CD4-positive, alpha-beta T cell (primary cell): Measurements from ENCODE around the gene RC3H2. TPM values are rescaled to one million over a fixed set of nuclear protein-coding genes. Genes with fewer than 3 reads are reported as not detected.

Experiments
- ATAC-seq: fragments of 200-7000 bp; cut with Tn5 transposase; one replicate; pipeline ENCODE4 v1.10.0; 2022; ENCODE audit warnings: mild to moderate bottlenecking; ENCODE audit not compliant: poor library complexity
- CTCF ChIA-PET: fragments of 350-600 bp; sonication (Branson Sonifier 250); formaldehyde crosslinking; loops from one replicate; lab custom pipeline; 2021; ENCODE audit warnings: antibody characterized with exemption, inconsistent platforms; lab: Charles Lee
- POLR2A ChIA-PET: fragments of 350-600 bp; sonication (Branson Sonifier 250); formaldehyde crosslinking; loops from one replicate; lab custom pipeline; 2021; ENCODE audit warnings: antibody characterized with exemption, inconsistent platforms; lab: Charles Lee
- DNase-seq, 14 experiments: peaks; one replicate each; pipeline ENCODE4 v3.0.0-alpha.2; 2013 to 2020; ENCODE audit warnings: mixed read lengths in 2 of 14
- H3K27ac ChIP-seq, 2 donors: one replicate each; pipeline versions ENCODE4 v1.5.1 to v1.7.0; 2013; ENCODE audit warnings: low read length in 2 of 2, low read depth in 1 of 2, mild to moderate bottlenecking in 1 of 2
- H3K27me3 ChIP-seq, 2 experiments: 1 replicate in 1 of 2; 2 replicates in 1 of 2; pipeline versions ENCODE4 v1.6.1 to v1.7.0; 2013; ENCODE audit warnings: low read length in 2 of 2, control low read depth in 1 of 2, mild to moderate bottlenecking in 1 of 2, moderate library complexity in 1 of 2; ENCODE audit not compliant: insufficient read depth in 2 of 2, control insufficient read depth in 1 of 2
- H3K36me3 ChIP-seq: one replicate; pipeline ENCODE4 v1.6.1; 2013; ENCODE audit warnings: low read length, control low read depth; ENCODE audit not compliant: insufficient read depth
- H3K4me1 ChIP-seq: one replicate; pipeline ENCODE4 v1.6.1; 2013; ENCODE audit warnings: low read length, control low read depth; ENCODE audit not compliant: insufficient read depth
- H3K4me3 ChIP-seq: one replicate; pipeline ENCODE4 v1.5.1; 2013; ENCODE audit warnings: mild to moderate bottlenecking, low read length, moderate library complexity
- H3K9me3 ChIP-seq, 2 experiments: 1 replicate in 1 of 2; 2 replicates in 1 of 2; pipeline versions ENCODE4 v1.6.1 to v1.7.0; 2013; ENCODE audit warnings: low read length in 2 of 2, mild to moderate bottlenecking in 2 of 2, control low read depth in 1 of 2, moderate library complexity in 1 of 2; ENCODE audit not compliant: control insufficient read depth in 1 of 2, insufficient read depth in 1 of 2
- H3K27ac Mint-ChIP-seq: one replicate; pipeline ENCODE4 v1.8.0; 2020; ENCODE audit warnings: mixed read lengths
- H3K27me3 Mint-ChIP-seq: one replicate; pipeline ENCODE4 v1.8.0; 2021; ENCODE audit warnings: mixed read lengths
- H3K36me3 Mint-ChIP-seq: one replicate; pipeline ENCODE4 v1.8.0; 2021; ENCODE audit warnings: low read depth, mixed read lengths
- H3K4me1 Mint-ChIP-seq: one replicate; pipeline ENCODE4 v1.8.0; 2021; ENCODE audit warnings: low read depth, mixed read lengths
- H3K4me3 Mint-ChIP-seq: one replicate; pipeline ENCODE4 v1.8.0; 2020; ENCODE audit warnings: mild to moderate bottlenecking, mixed read lengths
- H3K9me3 Mint-ChIP-seq: one replicate; pipeline ENCODE4 v1.8.0; 2020; ENCODE audit warnings: mixed read lengths
- intact Hi-C, 2 experiments: fragments of 100-400 bp; cut with DNase I in 1 of 2; cut with micrococcal nuclease in 1 of 2; formaldehyde crosslinking; loops; one replicate each; pipeline versions ENCODE4 v1.15.1 to v1.9.0; 2023 to 2025; cut with DNase I, micrococcal nuclease
- total RNA-seq, 174 experiments: library from RNA in 2 of 174; stranded (reverse) in 2 of 174; gene quantifications; one replicate each; pipeline ENCODE4 v1.2.3 and lab custom pipeline; 2021 to 2026
- TF ChIP-seq, protein P1 (sequence below): fragments of 200-600 bp; IDR thresholded peaks from one replicate; pipeline ENCODE4 v1.8.0; 2022; ENCODE audit warnings: antibody characterized with exemption, mild to moderate bottlenecking

Gene RC3H2
- total RNA-seq, 2 experiments from 2014 or later = 85.2 to 86.8 TPM

DNA sequence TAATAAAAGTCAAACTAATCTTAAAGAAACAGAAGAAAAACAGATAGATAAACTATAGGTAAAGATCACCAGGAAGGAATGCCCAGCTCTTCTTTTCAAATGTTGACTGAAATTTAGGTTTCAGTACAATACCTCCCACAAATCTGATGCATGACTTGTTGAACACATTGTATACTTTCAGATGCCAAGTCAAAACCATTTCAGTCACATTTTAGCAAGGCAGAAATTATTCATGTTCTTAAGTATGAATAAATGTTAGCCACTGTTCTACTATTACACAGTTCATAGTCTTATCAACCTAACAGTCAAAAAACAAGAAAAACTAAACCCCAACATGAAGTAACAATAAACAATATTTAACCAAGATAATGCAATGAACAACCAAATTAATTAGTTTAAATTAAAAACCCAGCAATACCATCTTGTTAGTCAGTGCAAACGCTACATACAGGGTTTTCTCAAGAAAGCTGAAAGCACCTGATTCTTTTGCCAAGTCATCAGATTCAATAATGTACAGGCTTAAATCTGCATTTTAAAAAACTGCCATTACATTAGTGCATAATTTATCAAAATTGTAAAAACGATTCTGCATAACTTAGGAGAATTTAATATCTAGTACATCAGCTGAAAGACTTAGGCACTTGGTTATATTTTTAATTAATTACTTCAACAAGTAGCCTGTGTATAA lies 56.8 kb downstream of the RC3H2 start:
- no peaks in the 10 kb centered on the region for H3K27me3 ChIP-seq

DNA sequence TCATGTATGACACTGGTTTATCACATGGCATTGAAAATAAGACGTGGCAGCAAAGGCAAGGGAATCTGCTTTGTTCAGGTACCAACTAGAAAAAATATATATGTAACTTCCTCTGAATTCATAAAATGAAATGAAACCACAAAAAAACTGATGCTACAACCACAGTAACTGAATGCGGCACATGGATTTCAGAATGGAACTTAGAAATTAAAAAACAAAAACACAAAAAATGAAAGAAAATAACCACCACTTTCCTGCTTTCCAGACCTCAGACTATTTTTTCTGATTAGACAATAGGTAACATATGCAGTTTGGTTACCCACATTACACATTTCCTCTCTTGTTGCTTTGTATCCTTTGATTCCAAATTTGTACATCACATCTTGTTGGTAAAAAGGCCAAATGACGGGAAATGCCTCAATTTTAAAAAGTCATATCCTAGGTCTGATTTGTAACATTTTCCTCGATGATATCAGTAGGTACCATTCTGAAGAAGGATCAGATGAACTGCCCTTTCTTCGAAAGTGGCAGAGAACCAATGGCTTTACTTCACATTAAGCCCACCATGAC lies 58.7 kb downstream of the RC3H2 start:
- Mint-ChIP-seq H3K9me3 (no peaks in the 10 kb centered on the region), H3K27ac (peak overlapping the region; percentile 87), H3K4me3 (peak overlapping the region; percentile 36), H3K27me3 (no peaks in the 10 kb centered on the region), H3K4me1 (peaks cover 51% of the 10 kb centered on the region), H3K36me3 (peaks cover 49% of the 10 kb centered on the region)
- no peak overlapping the region for H3K27ac ChIP-seq
- CTCF ChIA-PET = interaction anchor here (1.0 kb wide), 1 partner anchor 11 kb away, joined by 4 read pairs; no protein-coding TSS in a partner anchor
- DNase-seq (peak in 4 of 14 experiments; percentile 31 to 52 (median 34)), ATAC-seq (peak; percentile 80)
- H3K4me3 ChIP-seq = no peak overlapping the region
- intact Hi-C loops = loop anchor here in 1 of 2 experiments (1.0 kb wide), 1 partner anchor 18 kb away; the partner anchor contains the start of gene PDCL
- no peaks in the 10 kb centered on the region for H3K9me3 ChIP-seq
- H3K36me3 ChIP-seq = peaks cover 19% of the 10 kb centered on the region
- POLR2A ChIA-PET = no interaction called here
- H3K27me3 ChIP-seq = no peaks in the 10 kb centered on the region
- TF ChIP-seq, protein P1, sequence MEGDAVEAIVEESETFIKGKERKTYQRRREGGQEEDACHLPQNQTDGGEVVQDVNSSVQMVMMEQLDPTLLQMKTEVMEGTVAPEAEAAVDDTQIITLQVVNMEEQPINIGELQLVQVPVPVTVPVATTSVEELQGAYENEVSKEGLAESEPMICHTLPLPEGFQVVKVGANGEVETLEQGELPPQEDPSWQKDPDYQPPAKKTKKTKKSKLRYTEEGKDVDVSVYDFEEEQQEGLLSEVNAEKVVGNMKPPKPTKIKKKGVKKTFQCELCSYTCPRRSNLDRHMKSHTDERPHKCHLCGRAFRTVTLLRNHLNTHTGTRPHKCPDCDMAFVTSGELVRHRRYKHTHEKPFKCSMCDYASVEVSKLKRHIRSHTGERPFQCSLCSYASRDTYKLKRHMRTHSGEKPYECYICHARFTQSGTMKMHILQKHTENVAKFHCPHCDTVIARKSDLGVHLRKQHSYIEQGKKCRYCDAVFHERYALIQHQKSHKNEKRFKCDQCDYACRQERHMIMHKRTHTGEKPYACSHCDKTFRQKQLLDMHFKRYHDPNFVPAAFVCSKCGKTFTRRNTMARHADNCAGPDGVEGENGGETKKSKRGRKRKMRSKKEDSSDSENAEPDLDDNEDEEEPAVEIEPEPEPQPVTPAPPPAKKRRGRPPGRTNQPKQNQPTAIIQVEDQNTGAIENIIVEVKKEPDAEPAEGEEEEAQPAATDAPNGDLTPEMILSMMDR = no peak
- H3K4me1 ChIP-seq = no peaks in the 10 kb centered on the region

More for the DNA sequence above, 56.8 kb downstream of the RC3H2 start:
- Mint-ChIP-seq H3K27ac (peak overlapping the region; percentile 87), H3K9me3 (no peaks in the 10 kb centered on the region), H3K4me3 (no peak overlapping the region), H3K4me1 (peaks cover 51% of the 10 kb centered on the region), H3K27me3 (no peaks in the 10 kb centered on the region), H3K36me3 (peaks cover 51% of the 10 kb centered on the region)
- Histone ChIP-seq H3K4me3 (no peak overlapping the region), H3K36me3 (peaks cover 22% of the 10 kb centered on the region), H3K9me3 (no peaks in the 10 kb centered on the region), H3K4me1 (no peaks in the 10 kb centered on the region), H3K27ac (no peak overlapping the region)
- ATAC-seq = no peak
- no peak for DNase-seq
- TF ChIP-seq, protein P1 = no peak
- intact Hi-C loops = no loop called here
- ChIA-PET POLR2A (interaction anchor here (0.8 to 2.0 kb wide), 4 partner anchors 13 to 56 kb away, joined by 3 to 5 read pairs (median 3); partner anchors contain the start of genes PDCL and RC3H2), CTCF (interaction anchor here (0.5 to 2.0 kb wide), 3 partner anchors 13 to 749 kb away, joined by 3 to 5 read pairs (median 3); no protein-coding TSS in a partner anchor)

DNA sequence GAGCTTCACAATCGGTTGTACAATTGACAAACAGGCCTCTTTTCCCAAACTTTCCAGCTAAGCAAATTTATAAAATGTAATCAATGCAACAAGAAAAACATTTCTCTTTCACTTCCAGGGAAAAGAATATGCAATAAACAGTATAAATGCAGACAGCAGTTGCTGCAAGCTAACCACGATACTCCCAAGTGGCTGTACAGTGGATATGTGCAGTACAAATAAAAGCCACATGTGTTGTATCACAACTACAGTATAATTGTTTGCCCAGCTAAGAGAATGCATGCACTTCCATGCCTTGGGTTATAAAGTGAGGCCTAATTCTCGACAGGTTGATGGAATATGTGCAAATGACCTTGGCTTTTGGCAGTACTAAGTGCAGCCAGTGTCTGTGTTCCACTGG lies 60.0 kb downstream of the RC3H2 start:
- peaks cover 51% of the 10 kb centered on the region for H3K4me1 Mint-ChIP-seq
- Histone ChIP-seq H3K27me3 (no peaks in the 10 kb centered on the region), H3K9me3 (no peaks in the 10 kb centered on the region), H3K27ac (no peak overlapping the region), H3K36me3 (peaks cover 11% of the 10 kb centered on the region), H3K4me1 (no peaks in the 10 kb centered on the region), H3K4me3 (no peak overlapping the region)
- ATAC-seq = no peak
- H3K36me3 Mint-ChIP-seq = peaks cover 36% of the 10 kb centered on the region
- no peak for DNase-seq
- no peak overlapping the region for H3K27ac Mint-ChIP-seq
- H3K27me3 Mint-ChIP-seq = no peaks in the 10 kb centered on the region
- CTCF ChIA-PET = interaction anchor here (2.4 kb wide), 1 partner anchor 10 kb away, joined by 8 read pairs; no protein-coding TSS in a partner anchor
- H3K9me3 Mint-ChIP-seq = no peaks in the 10 kb centered on the region
- intact Hi-C loops = no loop called here
- H3K4me3 Mint-ChIP-seq = no peak overlapping the region
- TF ChIP-seq, protein P1 = no peak
- POLR2A ChIA-PET = interaction anchor here (1.0 to 2.2 kb wide), 2 partner anchors 10 to 17 kb away, joined by 3 to 10 read pairs; partner anchors contain the start of gene PDCL
